ENCODE measurements around the gene TAAR2. TPM values are rescaled to one million over a fixed set of nuclear protein-coding genes. Genes with fewer than 3 reads are reported as not detected.
A peak's percentile ranks its signal among the peaks of the same experiment; 100 is the strongest.

The TAAR2 gene
- total RNA-seq, 1 donor from 2014 or later = not detected

DNA sequence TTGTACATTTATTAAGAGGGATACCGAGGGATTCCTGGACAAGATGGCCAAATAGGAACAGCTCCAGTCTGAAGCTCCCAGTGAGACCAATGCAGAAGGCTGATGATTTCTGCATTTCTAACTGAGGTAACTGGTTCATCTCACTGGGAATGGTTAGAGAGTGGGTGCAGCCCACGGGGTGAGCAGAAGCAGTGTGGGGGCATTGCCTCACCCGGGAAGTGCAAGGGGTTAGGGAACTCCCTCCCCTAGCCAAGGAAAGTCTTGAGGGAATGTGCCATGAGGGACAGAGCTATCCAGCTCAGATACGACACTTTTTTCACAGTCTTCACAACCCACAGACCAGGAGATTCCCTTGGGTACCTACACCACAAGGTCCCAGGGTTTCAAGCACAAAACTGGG, 10.7 kb upstream of the TAAR2 start:
- Histone ChIP-seq H4K20me1 (ENCODE audit: low read depth) (no peaks in the 10 kb centered on the region), H3K27me3 (no peaks in the 10 kb centered on the region), H3K4me3 (no peak overlapping the region), H3K4me2 (no peak overlapping the region), H3K9me3 (ENCODE audit: low read depth) (no peaks in the 10 kb centered on the region), H3K4me1 (no peaks in the 10 kb centered on the region), H2AFZ (replicated peaks) (peak overlapping the region; percentile 72), H3K9ac (no peak overlapping the region), H3K27ac (no peak overlapping the region), H3K79me2 (ENCODE audit: low read depth) (no peaks in the 10 kb centered on the region), H3F3A (ENCODE audit: low read depth) (no peaks in the 10 kb centered on the region), H3K36me3 (no peaks in the 10 kb centered on the region)
- peaks cover 6% of the 10 kb centered on the region for H3K9me3 Mint-ChIP-seq
- no peak for TF ChIP-seq EZH2 (IDR thresholded peaks at IDR 0.05)
- TF ChIP-seq, protein P1, sequence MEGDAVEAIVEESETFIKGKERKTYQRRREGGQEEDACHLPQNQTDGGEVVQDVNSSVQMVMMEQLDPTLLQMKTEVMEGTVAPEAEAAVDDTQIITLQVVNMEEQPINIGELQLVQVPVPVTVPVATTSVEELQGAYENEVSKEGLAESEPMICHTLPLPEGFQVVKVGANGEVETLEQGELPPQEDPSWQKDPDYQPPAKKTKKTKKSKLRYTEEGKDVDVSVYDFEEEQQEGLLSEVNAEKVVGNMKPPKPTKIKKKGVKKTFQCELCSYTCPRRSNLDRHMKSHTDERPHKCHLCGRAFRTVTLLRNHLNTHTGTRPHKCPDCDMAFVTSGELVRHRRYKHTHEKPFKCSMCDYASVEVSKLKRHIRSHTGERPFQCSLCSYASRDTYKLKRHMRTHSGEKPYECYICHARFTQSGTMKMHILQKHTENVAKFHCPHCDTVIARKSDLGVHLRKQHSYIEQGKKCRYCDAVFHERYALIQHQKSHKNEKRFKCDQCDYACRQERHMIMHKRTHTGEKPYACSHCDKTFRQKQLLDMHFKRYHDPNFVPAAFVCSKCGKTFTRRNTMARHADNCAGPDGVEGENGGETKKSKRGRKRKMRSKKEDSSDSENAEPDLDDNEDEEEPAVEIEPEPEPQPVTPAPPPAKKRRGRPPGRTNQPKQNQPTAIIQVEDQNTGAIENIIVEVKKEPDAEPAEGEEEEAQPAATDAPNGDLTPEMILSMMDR (IDR thresholded peaks at IDR 0.05) = no peak
- DNase-seq (ENCODE audit: low spot score) = no peak
- H3K4me1 Mint-ChIP-seq = peaks cover 6% of the 10 kb centered on the region
- no peak overlapping the region for H3K27ac Mint-ChIP-seq
- no peaks in the 10 kb centered on the region for H3K36me3 Mint-ChIP-seq
- H3K27me3 Mint-ChIP-seq (ENCODE audit: insufficient read depth, low read depth) = peaks cover 3% of the 10 kb centered on the region
- no peak overlapping the region for H3K4me3 Mint-ChIP-seq

DNA sequence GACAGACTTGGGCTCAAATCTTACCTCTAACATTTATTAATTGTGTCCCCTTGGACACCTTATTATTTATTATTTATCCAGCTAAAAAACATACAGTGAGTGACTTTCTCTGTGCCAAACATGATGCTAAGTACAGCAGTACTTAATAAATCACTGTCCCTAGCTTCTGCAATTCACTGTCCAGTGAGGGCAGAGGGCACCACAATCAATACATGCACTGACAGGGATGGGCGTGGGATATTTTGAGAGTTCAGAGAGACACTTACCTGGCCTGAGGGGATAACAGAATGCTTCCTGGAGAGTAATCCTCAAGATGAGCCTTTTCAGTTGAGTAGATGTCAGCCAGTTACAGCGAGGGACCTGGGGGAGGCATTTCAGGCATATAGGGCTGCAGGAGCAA, 9.3 kb upstream of the TAAR2 start:
- Mint-ChIP-seq H3K9me3 (peaks cover 6% of the 10 kb centered on the region), H3K4me3 (no peak overlapping the region), H3K27ac (no peak overlapping the region), H3K27me3 (ENCODE audit: insufficient read depth, low read depth) (peaks cover 3% of the 10 kb centered on the region), H3K4me1 (peaks cover 6% of the 10 kb centered on the region), H3K36me3 (no peaks in the 10 kb centered on the region)
- no peak overlapping the region for H2AFZ ChIP-seq (replicated peaks)
- H3K79me2 ChIP-seq (ENCODE audit: low read depth) = no peaks in the 10 kb centered on the region
- H3K27ac ChIP-seq = no peak overlapping the region
- TF ChIP-seq, protein P1 (IDR thresholded peaks at IDR 0.05) = no peak
- TF ChIP-seq EZH2 (IDR thresholded peaks at IDR 0.05) = no peak
- no peak for TF ChIP-seq EZH2phosphoT487 (IDR thresholded peaks at IDR 0.05)
- H3K27me3 ChIP-seq = no peaks in the 10 kb centered on the region
- no peak for DNase-seq (ENCODE audit: low spot score)
- H3K9me3 ChIP-seq (ENCODE audit: low read depth) = no peaks in the 10 kb centered on the region
- H3K4me2 ChIP-seq = no peak overlapping the region
- H3K9ac ChIP-seq = no peak overlapping the region
- H3K4me1 ChIP-seq = no peaks in the 10 kb centered on the region
- no peaks in the 10 kb centered on the region for H3F3A ChIP-seq (ENCODE audit: low read depth)
- no peaks in the 10 kb centered on the region for H4K20me1 ChIP-seq (ENCODE audit: low read depth)
- no peak overlapping the region for H3K4me3 ChIP-seq
- no peaks in the 10 kb centered on the region for H3K36me3 ChIP-seq

DNA sequence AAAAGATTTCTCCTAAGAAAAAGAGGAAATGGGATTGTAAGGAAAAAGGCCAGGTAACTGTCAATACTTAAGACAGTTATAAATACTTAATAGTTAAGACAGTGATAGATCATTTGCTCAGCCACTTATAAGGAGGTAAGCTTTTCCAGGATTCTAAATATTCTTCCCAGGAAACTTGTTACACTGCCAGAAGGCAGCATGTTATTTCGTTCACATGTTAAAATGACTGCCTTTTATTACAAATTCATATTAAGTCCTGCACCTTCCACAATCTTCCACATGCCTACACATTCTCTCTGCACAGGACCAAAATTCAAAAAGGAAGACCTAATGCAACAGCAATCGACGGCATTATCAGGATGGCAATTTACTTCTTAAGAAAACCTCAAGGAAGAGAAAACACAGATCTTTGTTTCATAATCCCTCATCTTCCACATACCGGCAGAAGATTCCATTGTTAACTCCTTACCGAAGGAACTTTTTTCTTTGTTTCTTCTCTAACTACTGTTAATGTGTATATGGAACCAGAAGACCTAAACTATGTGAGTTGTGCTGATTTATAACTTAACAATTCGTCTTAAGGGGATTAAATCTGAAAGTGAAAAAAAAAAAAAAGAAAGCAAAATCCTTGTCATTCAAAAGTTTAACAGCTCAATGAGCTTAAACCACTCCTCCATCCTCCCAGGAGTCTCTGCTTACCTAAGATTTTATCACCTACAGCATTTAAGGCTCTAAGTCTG, 799 bp downstream of the TAAR2 start:
- H4K20me1 ChIP-seq (ENCODE audit: low read depth) = no peaks in the 10 kb centered on the region
- H3K36me3 Mint-ChIP-seq = no peaks in the 10 kb centered on the region
- no peaks in the 10 kb centered on the region for H3K4me1 Mint-ChIP-seq
- TF ChIP-seq, protein P1 (IDR thresholded peaks at IDR 0.05) = no peak
- TF ChIP-seq EZH2 (IDR thresholded peaks at IDR 0.05) (no peak), EZH2phosphoT487 (IDR thresholded peaks at IDR 0.05) (no peak)
- H3K79me2 ChIP-seq (ENCODE audit: low read depth) = no peaks in the 10 kb centered on the region
- no peak overlapping the region for H3K4me2 ChIP-seq
- H3K27ac Mint-ChIP-seq = no peak overlapping the region
- no peak overlapping the region for H2AFZ ChIP-seq (replicated peaks)
- H3K27me3 ChIP-seq = no peaks in the 10 kb centered on the region
- no peak overlapping the region for H3K27ac ChIP-seq
- no peaks in the 10 kb centered on the region for H3K9me3 ChIP-seq (ENCODE audit: low read depth)
- no peaks in the 10 kb centered on the region for H3K4me1 ChIP-seq
- no peaks in the 10 kb centered on the region for H3K27me3 Mint-ChIP-seq (ENCODE audit: insufficient read depth, low read depth)
- H3K4me3 ChIP-seq = no peak overlapping the region
- no peak for DNase-seq (ENCODE audit: low spot score)
- no peaks in the 10 kb centered on the region for H3F3A ChIP-seq (ENCODE audit: low read depth)
- H3K36me3 ChIP-seq = no peaks in the 10 kb centered on the region
- no peak overlapping the region for H3K9ac ChIP-seq
- peaks cover 10% of the 10 kb centered on the region for H3K9me3 Mint-ChIP-seq
- no peak overlapping the region for H3K4me3 Mint-ChIP-seq
